DND-41 (cell line): ENCODE measurements around the gene S100A14.

Source experiments
- CTCF ChIP-seq: IDR thresholded peaks from 2 replicates; pipeline ENCODE4 v1.5.1; 2012; ENCODE audit warnings: borderline replicate concordance, low read length, moderate library complexity, mild to moderate bottlenecking; ENCODE audit not compliant: poor library complexity, severe bottlenecking; ENCODE audit errors: extremely low read depth
- EZH2 ChIP-seq: IDR thresholded peaks from 3 replicates; pipeline ENCODE4 v1.6.1; 2012; ENCODE audit warnings: borderline replicate concordance, low read depth, mild to moderate bottlenecking, moderate library complexity, low read length, inconsistent platforms; ENCODE audit not compliant: severe bottlenecking

- no peak for TF ChIP-seq CTCF
- TF ChIP-seq EZH2 = no peak
These were observed 7.9 kb downstream of the S100A14 start for GRCh38 chr1:153608089-153608682.
